ENCODE results near the gene LMX1B.
A peak's percentile ranks its signal among the peaks of the same experiment; 100 is the strongest.
"Not testable (repeated sequence)": the region's sequence is repeated elsewhere in the genome, so short reads cannot be mapped to it uniquely, and the experiment has no call there.

Gene LMX1B

DNA sequence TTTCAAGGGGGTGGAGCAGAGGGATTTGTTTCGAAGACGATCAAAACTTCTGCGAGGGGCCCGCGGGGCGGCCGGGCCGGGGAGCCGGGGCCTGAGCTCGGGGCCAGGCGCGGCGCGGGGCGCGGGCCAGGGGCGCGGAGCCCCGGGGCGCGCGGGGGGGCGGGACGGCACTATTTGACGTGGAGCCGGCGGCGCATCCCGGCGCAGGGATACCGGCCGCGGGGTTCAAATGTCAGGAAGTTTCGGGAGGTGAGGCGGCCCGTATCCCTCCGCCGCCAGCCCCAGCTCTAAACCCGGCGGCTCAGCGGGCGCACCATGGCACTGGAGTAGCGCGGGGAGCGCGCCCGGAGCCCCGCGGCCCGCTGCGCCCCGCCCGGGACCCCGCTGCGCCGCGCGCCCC lies at the start of gene LMX1B:
Gene LMX1B (plus strand): TSS at position 278 of the 400 bp plus-strand sequence. CDS start 522 bp downstream, outside the sequence.
- Histone ChIP-seq H3K36me3 (ENCODE audit: control insufficient read depth, insufficient read depth, low read length) (no peaks in the 10 kb centered on the region), H3K9me3 (ENCODE audit: control insufficient read depth, insufficient read depth, low read depth, low read length) (no peaks in the 10 kb centered on the region), H3K4me3 (ENCODE audit: low read depth, low read length) (peak within 1 kb of the TSS; percentile 52), H3K9ac (ENCODE audit: low read length) (no peak within 1 kb of the TSS), H3K27ac (ENCODE audit: low read depth, low read length) (no peak within 1 kb of the TSS), H3K4me1 (ENCODE audit: control insufficient read depth, insufficient read depth, low read length) (peaks cover 60% of the 10 kb centered on the region), H3K27me3 (ENCODE audit: control insufficient read depth, insufficient read depth, low read length) (peaks cover 96% of the 10 kb centered on the region)

DNA sequence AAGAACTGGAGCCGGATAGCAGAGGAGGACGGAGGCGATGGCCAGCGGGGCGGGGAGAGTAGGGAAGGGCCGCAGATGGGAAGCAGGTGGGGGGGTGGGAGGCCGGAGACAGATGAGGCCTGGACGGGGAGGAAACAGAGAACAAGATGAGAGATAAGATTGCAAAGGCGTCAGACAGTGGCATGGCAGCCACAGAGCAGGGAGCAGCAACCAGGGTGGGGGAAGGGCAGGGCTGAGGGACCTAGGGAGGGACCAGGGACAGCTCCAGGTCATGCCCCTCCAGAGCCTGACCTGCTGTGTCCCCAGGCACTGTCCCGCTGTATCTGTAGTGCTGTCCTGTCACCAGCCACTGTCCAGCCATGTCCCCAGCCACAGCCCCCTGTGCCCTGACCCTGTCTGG lies 49.6 kb upstream of the LMX1B start:
- H3K4me3 ChIP-seq (ENCODE audit: low read depth, low read length) = no peak overlapping the region
- no peaks in the 10 kb centered on the region for H3K9me3 ChIP-seq (ENCODE audit: control insufficient read depth, insufficient read depth, low read depth, low read length)
- H3K36me3 ChIP-seq (ENCODE audit: control insufficient read depth, insufficient read depth, low read length) = no peaks in the 10 kb centered on the region
- H3K9ac ChIP-seq (ENCODE audit: low read length) = no peak overlapping the region
- peaks cover 48% of the 10 kb centered on the region; the same call in 1 of the 2 replicates for H3K27me3 ChIP-seq (ENCODE audit: control insufficient read depth, insufficient read depth, low read length)
- H3K4me1 ChIP-seq (ENCODE audit: control insufficient read depth, insufficient read depth, low read length) = peaks cover 5% of the 10 kb centered on the region; the same call in 1 of the 2 replicates
- H3K27ac ChIP-seq (ENCODE audit: low read depth, low read length) = no peak overlapping the region

DNA sequence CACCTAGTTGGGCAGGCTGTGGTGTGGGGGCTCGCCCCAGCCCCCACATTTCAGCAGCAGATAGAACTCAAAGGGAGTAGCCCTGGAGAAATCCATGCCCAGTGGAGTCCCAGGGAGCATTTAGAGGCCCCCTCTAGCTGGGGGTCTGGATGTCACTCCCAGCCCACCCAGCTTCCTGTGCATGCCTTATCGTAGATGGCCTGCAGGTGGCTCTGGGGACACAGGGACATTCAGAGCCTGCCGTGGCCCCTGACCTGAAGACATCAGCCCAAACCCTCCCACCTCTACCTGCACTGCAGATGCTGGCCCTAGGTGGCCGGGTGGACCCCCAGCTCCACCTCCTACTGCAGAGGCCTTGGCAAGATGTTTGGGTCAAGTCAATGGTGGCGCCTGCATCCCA lies 49.0 kb upstream of the LMX1B start:
- Histone ChIP-seq H3K27me3 (ENCODE audit: control insufficient read depth, insufficient read depth, low read length) (peaks cover 45% of the 10 kb centered on the region; the same call in 1 of the 2 replicates), H3K27ac (ENCODE audit: low read depth, low read length) (no peak overlapping the region), H3K4me1 (ENCODE audit: control insufficient read depth, insufficient read depth, low read length) (peaks cover 5% of the 10 kb centered on the region; the same call in 1 of the 2 replicates), H3K9ac (ENCODE audit: low read length) (no peak overlapping the region), H3K36me3 (ENCODE audit: control insufficient read depth, insufficient read depth, low read length) (no peaks in the 10 kb centered on the region), H3K9me3 (ENCODE audit: control insufficient read depth, insufficient read depth, low read depth, low read length) (no peaks in the 10 kb centered on the region), H3K4me3 (ENCODE audit: low read depth, low read length) (no peak overlapping the region)

DNA sequence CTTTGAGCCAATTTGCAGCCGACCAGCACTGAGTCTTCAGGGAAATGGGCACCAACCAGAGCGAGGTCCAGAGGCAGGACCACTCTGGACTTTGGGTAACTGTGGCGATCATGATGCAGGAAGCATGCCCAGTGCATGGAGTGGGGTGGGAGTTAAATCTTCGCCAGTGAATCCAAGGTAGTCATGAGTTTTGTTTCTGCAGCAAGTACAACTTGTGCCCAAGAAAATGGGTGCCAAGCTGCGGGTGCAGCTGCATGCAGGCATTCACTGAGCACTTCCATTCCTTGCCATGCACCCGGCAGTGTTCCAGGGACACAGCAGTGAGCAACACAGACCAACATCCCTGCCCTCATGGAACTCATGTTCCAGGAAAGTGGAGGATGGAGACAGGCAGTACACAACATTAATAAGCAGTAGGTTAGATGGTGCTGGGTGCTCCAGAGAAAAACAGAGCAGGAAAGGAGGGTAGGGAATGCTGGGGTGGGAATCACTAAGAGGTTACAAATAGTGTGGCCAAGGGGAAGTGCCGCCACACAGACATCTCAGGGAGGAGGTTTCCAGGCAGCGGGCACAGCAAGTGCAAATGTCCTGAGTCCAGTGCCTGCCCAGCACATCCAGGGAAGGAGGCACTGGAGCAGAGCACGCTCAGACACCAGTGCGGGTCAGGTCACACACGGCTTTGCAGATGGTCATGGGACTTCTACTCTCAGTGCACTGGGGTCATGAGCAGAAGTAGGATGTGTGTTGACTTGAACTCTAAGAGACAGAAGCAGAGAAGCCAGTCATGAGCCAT lies 48.2 kb upstream of the LMX1B start:
- no peaks in the 10 kb centered on the region for H3K9me3 ChIP-seq (ENCODE audit: control insufficient read depth, insufficient read depth, low read depth, low read length)
- H3K4me3 ChIP-seq (ENCODE audit: low read depth, low read length) = no peak overlapping the region
- no peak overlapping the region for H3K9ac ChIP-seq (ENCODE audit: low read length)
- no peak overlapping the region for H3K27ac ChIP-seq (ENCODE audit: low read depth, low read length)
- H3K36me3 ChIP-seq (ENCODE audit: control insufficient read depth, insufficient read depth, low read length) = no peaks in the 10 kb centered on the region
- H3K4me1 ChIP-seq (ENCODE audit: control insufficient read depth, insufficient read depth, low read length) = peaks cover 5% of the 10 kb centered on the region; the same call in 1 of the 2 replicates
- peaks cover 39% of the 10 kb centered on the region; the same call in 1 of the 2 replicates for H3K27me3 ChIP-seq (ENCODE audit: control insufficient read depth, insufficient read depth, low read length)

DNA sequence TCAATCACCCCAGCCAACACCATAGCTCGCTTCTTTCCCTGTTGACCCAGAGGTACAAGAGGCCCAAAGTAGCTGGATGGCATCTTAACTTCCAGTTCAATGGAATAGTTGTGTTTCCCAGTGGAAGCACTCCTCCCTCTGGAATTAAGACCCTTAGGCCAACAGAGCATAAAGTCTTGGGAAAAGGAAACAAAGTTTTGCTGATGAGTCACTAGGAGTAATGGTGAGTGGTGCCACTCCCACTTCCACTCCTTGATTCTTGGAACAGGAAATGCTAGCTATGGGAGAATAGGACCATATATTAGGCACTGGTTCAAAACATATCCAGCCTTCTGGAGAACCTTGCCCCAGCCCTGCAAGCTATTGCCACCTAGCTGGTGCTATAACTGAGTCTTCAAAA lies 44.7 kb upstream of the LMX1B start:
- no peak overlapping the region for H3K9ac ChIP-seq (ENCODE audit: low read length)
- H3K27me3 ChIP-seq (ENCODE audit: control insufficient read depth, insufficient read depth, low read length) = peaks cover 14% of the 10 kb centered on the region; the same call in 1 of the 2 replicates
- no peaks in the 10 kb centered on the region for H3K9me3 ChIP-seq (ENCODE audit: control insufficient read depth, insufficient read depth, low read depth, low read length)
- peaks cover 5% of the 10 kb centered on the region; the same call in 1 of the 2 replicates for H3K4me1 ChIP-seq (ENCODE audit: control insufficient read depth, insufficient read depth, low read length)
- H3K36me3 ChIP-seq (ENCODE audit: control insufficient read depth, insufficient read depth, low read length) = no peaks in the 10 kb centered on the region
- H3K4me3 ChIP-seq (ENCODE audit: low read depth, low read length) = no peak overlapping the region
- no peak overlapping the region for H3K27ac ChIP-seq (ENCODE audit: low read depth, low read length)

DNA sequence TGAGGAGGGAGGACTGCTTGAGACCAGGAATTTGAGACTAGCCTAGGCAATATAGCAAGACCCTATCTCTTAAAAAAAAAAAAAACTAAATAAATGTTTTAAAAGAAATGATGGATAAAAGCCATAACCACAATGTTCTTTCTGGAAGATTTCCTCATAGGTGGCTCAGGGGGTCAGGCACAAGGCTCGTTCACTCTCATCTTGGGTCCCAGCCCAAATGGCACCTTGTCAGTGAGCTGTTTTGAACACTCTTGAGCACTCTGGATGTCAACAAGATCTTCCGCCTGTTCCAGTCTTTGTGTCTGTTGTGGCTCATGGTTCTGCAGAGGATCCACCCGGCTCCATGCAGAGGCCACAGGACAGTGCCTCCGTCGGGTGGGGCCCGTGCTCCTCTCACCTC lies 35.7 kb upstream of the LMX1B start:
- H3K9ac ChIP-seq (ENCODE audit: low read length) = no peak overlapping the region
- no peaks in the 10 kb centered on the region for H3K4me1 ChIP-seq (ENCODE audit: control insufficient read depth, insufficient read depth, low read length)
- H3K36me3 ChIP-seq (ENCODE audit: control insufficient read depth, insufficient read depth, low read length) = no peaks in the 10 kb centered on the region
- H3K4me3 ChIP-seq (ENCODE audit: low read depth, low read length) = no peak overlapping the region
- no peak overlapping the region for H3K27ac ChIP-seq (ENCODE audit: low read depth, low read length)
- peaks cover 16% of the 10 kb centered on the region; the same call in 1 of the 2 replicates for H3K27me3 ChIP-seq (ENCODE audit: control insufficient read depth, insufficient read depth, low read length)
- H3K9me3 ChIP-seq (ENCODE audit: control insufficient read depth, insufficient read depth, low read depth, low read length) = 0 out of 2 replicates have a peak, but pooled peaks cover 4% of the 10 kb centered on the region

DNA sequence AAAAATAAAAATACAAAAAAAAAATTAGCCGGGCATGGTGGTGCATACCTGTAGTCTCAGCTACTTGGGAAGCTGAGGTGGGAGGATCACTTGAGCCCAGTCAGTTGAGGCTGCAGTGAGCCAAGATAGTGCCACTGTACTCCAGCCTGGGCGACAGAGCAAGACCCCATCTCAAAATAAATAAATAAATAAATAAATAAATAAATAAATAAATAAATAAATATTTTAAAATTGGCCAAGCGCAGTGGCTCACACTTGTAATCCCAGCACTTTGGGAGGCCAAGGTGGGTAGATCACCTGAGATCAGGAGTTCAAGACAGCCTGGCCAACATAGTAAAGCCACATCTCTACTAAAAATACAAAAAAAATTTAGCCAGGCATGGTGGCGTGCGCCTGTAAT lies 33.4 kb upstream of the LMX1B start:
- peaks cover 20% of the 10 kb centered on the region; the same call in 1 of the 2 replicates for H3K27me3 ChIP-seq (ENCODE audit: control insufficient read depth, insufficient read depth, low read length)
- not testable (repeated sequence) for H3K9me3 ChIP-seq (ENCODE audit: control insufficient read depth, insufficient read depth, low read depth, low read length); H3K27ac ChIP-seq (ENCODE audit: low read depth, low read length); H3K4me1 ChIP-seq (ENCODE audit: control insufficient read depth, insufficient read depth, low read length); H3K4me3 ChIP-seq (ENCODE audit: low read depth, low read length); H3K9ac ChIP-seq (ENCODE audit: low read length); H3K36me3 ChIP-seq (ENCODE audit: control insufficient read depth, insufficient read depth, low read length)

DNA sequence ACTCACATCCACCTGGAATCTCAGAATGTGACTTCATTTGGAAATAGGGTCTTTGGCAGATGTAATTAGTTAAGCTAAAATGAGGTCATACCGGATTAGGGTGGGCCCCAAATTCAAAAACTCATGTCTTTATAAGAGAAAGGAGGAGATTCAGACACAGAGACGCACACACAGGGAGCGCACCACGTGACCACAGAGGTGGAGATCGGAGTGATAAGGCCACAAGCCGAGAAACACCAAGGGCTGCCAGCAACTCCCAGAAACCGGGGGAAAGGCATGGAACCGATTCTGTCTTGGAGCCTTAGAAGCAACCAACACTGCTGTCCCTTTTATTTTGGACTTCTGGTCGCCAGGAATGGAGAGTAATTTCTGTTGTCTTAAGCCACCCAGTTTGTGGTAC lies 31.8 kb upstream of the LMX1B start:
- no peak overlapping the region for H3K9ac ChIP-seq (ENCODE audit: low read length)
- H3K4me3 ChIP-seq (ENCODE audit: low read depth, low read length) = no peak overlapping the region
- no peak overlapping the region for H3K27ac ChIP-seq (ENCODE audit: low read depth, low read length)
- no peaks in the 10 kb centered on the region for H3K36me3 ChIP-seq (ENCODE audit: control insufficient read depth, insufficient read depth, low read length)
- no peaks in the 10 kb centered on the region for H3K9me3 ChIP-seq (ENCODE audit: control insufficient read depth, insufficient read depth, low read depth, low read length)
- H3K4me1 ChIP-seq (ENCODE audit: control insufficient read depth, insufficient read depth, low read length) = no peaks in the 10 kb centered on the region
- H3K27me3 ChIP-seq (ENCODE audit: control insufficient read depth, insufficient read depth, low read length) = peaks cover 20% of the 10 kb centered on the region; the same call in 1 of the 2 replicates

DNA sequence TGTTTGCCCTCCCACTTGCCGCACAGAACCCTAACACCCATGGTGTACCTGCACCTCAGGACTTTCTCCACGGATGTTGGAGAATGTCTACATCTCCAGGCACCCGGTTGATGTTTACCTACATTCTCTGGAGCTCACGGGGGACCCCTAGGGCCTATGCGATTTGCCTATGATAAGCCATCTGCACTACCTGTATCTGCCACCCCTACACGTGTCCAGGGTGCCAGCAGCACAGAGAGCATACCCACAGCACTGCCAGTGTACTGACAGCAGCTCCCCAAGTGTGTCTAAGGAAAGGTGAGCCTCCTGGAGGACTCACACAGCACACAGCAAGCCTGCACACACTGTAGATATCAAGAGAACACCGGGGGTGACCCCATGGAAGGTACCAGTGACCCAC lies 31.3 kb upstream of the LMX1B start:
- peaks cover 20% of the 10 kb centered on the region; the same call in 1 of the 2 replicates for H3K27me3 ChIP-seq (ENCODE audit: control insufficient read depth, insufficient read depth, low read length)
- H3K9me3 ChIP-seq (ENCODE audit: control insufficient read depth, insufficient read depth, low read depth, low read length) = no peaks in the 10 kb centered on the region
- H3K4me1 ChIP-seq (ENCODE audit: control insufficient read depth, insufficient read depth, low read length) = no peaks in the 10 kb centered on the region; the same call in 1 of the 2 replicates
- H3K4me3 ChIP-seq (ENCODE audit: low read depth, low read length) = no peak overlapping the region
- no peak overlapping the region for H3K27ac ChIP-seq (ENCODE audit: low read depth, low read length)
- H3K36me3 ChIP-seq (ENCODE audit: control insufficient read depth, insufficient read depth, low read length) = no peaks in the 10 kb centered on the region
- H3K9ac ChIP-seq (ENCODE audit: low read length) = no peak overlapping the region

DNA sequence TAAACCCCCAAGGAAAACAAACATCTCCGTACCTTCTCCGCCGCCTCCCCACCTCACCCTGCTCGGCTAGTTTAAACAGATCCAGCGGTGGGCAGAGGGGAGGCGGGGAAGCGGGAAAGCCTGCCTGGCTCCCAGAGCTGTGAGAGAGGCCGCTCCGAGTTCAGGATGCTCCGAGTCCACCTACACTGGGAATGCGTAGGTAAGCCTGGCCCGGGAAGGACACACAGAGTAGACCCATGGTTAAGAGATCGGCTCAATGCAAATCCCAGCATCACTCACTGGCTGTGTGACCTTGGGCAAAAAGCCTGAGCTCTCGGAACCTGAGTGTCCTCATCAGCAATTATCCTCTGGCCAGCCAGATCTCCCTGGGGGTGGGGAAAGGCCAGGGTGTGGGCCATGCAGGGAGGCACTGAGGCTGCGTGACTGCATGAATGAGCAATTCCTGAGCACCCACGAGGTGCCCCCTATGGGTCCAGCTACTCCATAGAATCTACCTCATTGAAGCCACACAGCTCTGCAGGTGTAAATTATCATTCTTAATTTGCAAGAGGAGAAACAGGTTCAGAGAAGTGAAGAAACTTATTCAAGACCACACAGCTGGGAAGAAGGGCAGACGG lies 30.5 kb upstream of the LMX1B start:
- peaks cover 20% of the 10 kb centered on the region; the same call in 1 of the 2 replicates for H3K27me3 ChIP-seq (ENCODE audit: control insufficient read depth, insufficient read depth, low read length)
- peaks cover 2% of the 10 kb centered on the region; the same call in 1 of the 2 replicates for H3K4me1 ChIP-seq (ENCODE audit: control insufficient read depth, insufficient read depth, low read length)

DNA sequence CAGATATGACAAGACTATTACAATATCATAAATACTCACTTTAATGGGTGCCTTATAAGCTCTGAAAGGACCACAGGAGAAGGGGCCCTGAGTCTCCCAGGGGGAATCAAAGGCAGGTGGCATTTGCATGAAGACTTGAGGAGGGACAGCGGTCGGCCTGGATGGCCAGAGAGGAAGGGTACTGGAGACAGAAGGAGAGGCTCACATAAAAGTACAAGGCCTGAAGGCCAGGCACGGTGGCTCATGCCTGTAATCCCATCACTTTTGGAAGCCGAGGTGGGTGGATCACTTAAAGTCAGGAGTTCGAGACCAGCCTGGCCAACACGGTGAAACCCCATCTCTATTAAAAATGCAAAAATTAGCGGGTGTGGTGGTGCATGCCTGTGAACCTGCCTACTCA lies 29.1 kb upstream of the LMX1B start:
- H3K9ac ChIP-seq (ENCODE audit: low read length) = no peak overlapping the region
- peaks cover 20% of the 10 kb centered on the region; the same call in 1 of the 2 replicates for H3K27me3 ChIP-seq (ENCODE audit: control insufficient read depth, insufficient read depth, low read length)
- no peak overlapping the region for H3K4me3 ChIP-seq (ENCODE audit: low read depth, low read length)
- no peaks in the 10 kb centered on the region for H3K36me3 ChIP-seq (ENCODE audit: control insufficient read depth, insufficient read depth, low read length)
- H3K27ac ChIP-seq (ENCODE audit: low read depth, low read length) = no peak overlapping the region
- H3K4me1 ChIP-seq (ENCODE audit: control insufficient read depth, insufficient read depth, low read length) = peaks cover 2% of the 10 kb centered on the region; the same call in 1 of the 2 replicates
- no peaks in the 10 kb centered on the region for H3K9me3 ChIP-seq (ENCODE audit: control insufficient read depth, insufficient read depth, low read depth, low read length)

More for the DNA sequence above, 30.5 kb upstream of the LMX1B start:
- Histone ChIP-seq H3K9me3 (ENCODE audit: control insufficient read depth, insufficient read depth, low read depth, low read length) (no peaks in the 10 kb centered on the region), H3K4me3 (ENCODE audit: low read depth, low read length) (no peak overlapping the region), H3K36me3 (ENCODE audit: control insufficient read depth, insufficient read depth, low read length) (no peaks in the 10 kb centered on the region), H3K27ac (ENCODE audit: low read depth, low read length) (no peak overlapping the region), H3K9ac (ENCODE audit: low read length) (no peak overlapping the region)

Measured in HUES6 (cell line).